K562 (cell line): ENCODE data around the gene SGK1.

Source experiments
- BCOR ChIP-seq: fragments of 450-650 bp; IDR thresholded peaks from 2 replicates; pipeline ENCODE4 v1.6.1; 2016
- GABPB1 ChIP-seq: sonication (generic); formaldehyde crosslinking; IDR thresholded peaks from 2 replicates; pipeline ENCODE4 v1.8.0; 2022; ENCODE audit warnings: mild to moderate bottlenecking, missing genetic modification reagents
- MTA3 ChIP-seq: fragments of 450-650 bp; formaldehyde crosslinking; IDR thresholded peaks from 2 replicates; pipeline ENCODE4 v1.6.1; 2017; ENCODE audit warnings: mild to moderate bottlenecking, borderline replicate concordance
- MTF1 ChIP-seq: fragments of 250-450 bp; sonication (Bioruptor Pico); IDR thresholded peaks from 2 replicates; pipeline ENCODE4 v1.9.0; 2021; ENCODE audit warnings: moderate library complexity, mild to moderate bottlenecking, inconsistent platforms, borderline replicate concordance
- NRF1 ChIP-seq, 2 experiments: fragments of 450-650 bp; IDR thresholded peaks in 1 of 2; conservative IDR thresholded peaks in 1 of 2; 2 replicates each; pipeline ENCODE4 v1.6.1; 2014; ENCODE audit warnings: mild to moderate bottlenecking in 2 of 2
- POLR2AphosphoS5 ChIP-seq: IDR thresholded peaks from 2 replicates; pipeline ENCODE4 v1.6.1; 2011; ENCODE audit warnings: mild to moderate bottlenecking, low read depth, low read length, moderate library complexity; ENCODE audit not compliant: control insufficient read depth, insufficient read depth
- SOX6 ChIP-seq: fragments of 450-650 bp; IDR thresholded peaks from 2 replicates; pipeline ENCODE4 v1.6.1; 2014; ENCODE audit warnings: mild to moderate bottlenecking
- ZNF253 ChIP-seq: fragments of 250-450 bp; sonication (Bioruptor Pico); conservative IDR thresholded peaks from 2 replicates; pipeline ENCODE4 v1.6.1; 2021; ENCODE audit warnings: mild to moderate bottlenecking
- TF ChIP-seq, protein P1 (sequence below), 3 experiments: IDR thresholded peaks in 2 of 3; conservative IDR thresholded peaks in 1 of 3; 2 replicates each; pipeline ENCODE4 v1.5.1; 2011 to 2012; ENCODE audit warnings: low read length in 3 of 3, mild to moderate bottlenecking in 3 of 3, control low read depth in 2 of 3, improper control_type of control experiment in 1 of 3, inconsistent platforms in 1 of 3, low read depth in 1 of 3, mixed read lengths in 1 of 3, moderate library complexity in 1 of 3; ENCODE audit not compliant: insufficient read depth in 2 of 3
- TF ChIP-seq, protein P2 (sequence below): sonication (generic); formaldehyde crosslinking; IDR thresholded peaks from 2 replicates; pipeline ENCODE4 v1.5.0; 2020; ENCODE audit warnings: missing genetic modification reagents

DNA sequence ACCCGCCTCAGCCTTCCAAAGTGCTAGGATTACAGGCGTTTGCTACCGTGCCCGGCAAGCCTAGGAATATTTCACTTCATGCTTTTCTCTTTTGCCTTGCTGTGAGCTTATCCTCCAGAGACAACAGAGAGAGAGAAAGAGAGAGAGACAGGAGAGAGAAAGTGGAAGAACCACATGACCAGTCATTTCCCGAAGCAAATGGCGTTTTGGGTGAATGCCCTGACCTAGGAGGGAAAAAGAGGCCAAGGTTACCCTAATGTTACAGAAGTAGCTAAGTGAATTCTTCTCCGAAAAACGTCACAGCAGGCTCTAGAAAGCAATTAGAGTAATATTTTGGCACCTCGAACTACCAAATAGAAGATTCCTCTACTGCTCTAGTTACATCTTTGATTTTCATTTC, 9.1 kb downstream of the SGK1 start:
- TF ChIP-seq NRF1 (conservative IDR thresholded peaks at IDR 0.05 in 1 of 2, IDR thresholded peaks at IDR 0.05 in 1 of 2) (no peak), POLR2AphosphoS5 (no peak), GABPB1 (CRISPR knock-in tag) (no peak), SOX6 (no peak), BCOR (no peak), MTA3 (no peak), MTF1 (CRISPR knock-in tag) (no peak), ZNF253 (CRISPR knock-in tag) (no peak)
- TF ChIP-seq, protein P1, sequence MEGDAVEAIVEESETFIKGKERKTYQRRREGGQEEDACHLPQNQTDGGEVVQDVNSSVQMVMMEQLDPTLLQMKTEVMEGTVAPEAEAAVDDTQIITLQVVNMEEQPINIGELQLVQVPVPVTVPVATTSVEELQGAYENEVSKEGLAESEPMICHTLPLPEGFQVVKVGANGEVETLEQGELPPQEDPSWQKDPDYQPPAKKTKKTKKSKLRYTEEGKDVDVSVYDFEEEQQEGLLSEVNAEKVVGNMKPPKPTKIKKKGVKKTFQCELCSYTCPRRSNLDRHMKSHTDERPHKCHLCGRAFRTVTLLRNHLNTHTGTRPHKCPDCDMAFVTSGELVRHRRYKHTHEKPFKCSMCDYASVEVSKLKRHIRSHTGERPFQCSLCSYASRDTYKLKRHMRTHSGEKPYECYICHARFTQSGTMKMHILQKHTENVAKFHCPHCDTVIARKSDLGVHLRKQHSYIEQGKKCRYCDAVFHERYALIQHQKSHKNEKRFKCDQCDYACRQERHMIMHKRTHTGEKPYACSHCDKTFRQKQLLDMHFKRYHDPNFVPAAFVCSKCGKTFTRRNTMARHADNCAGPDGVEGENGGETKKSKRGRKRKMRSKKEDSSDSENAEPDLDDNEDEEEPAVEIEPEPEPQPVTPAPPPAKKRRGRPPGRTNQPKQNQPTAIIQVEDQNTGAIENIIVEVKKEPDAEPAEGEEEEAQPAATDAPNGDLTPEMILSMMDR (IDR thresholded peaks at IDR 0.05 in 2 of 3, conservative IDR thresholded peaks at IDR 0.05 in 1 of 3; ENCODE audit: insufficient read depth in 2 of 3, low read depth in 1 of 3, low read length in 3 of 3) = no peak
- TF ChIP-seq, protein P2, sequence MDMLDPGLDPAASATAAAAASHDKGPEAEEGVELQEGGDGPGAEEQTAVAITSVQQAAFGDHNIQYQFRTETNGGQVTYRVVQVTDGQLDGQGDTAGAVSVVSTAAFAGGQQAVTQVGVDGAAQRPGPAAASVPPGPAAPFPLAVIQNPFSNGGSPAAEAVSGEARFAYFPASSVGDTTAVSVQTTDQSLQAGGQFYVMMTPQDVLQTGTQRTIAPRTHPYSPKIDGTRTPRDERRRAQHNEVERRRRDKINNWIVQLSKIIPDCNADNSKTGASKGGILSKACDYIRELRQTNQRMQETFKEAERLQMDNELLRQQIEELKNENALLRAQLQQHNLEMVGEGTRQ (CRISPR knock-in tag) = no peak
